HEK293 (cell line): Measurements from ENCODE around the gene MEI4.

Source experiments
- CTCF ChIA-PET: fragments of 350-600 bp; formaldehyde crosslinking; extraction: SDS; loops from one replicate; lab custom pipeline; 2021; ENCODE audit warnings: antibody characterized with exemption; lab: Yijun Ruan, JAX
- POLR2A ChIA-PET: fragments of 300-600 bp; formaldehyde crosslinking; extraction: SDS; loops from one replicate; lab custom pipeline; 2020; ENCODE audit warnings: antibody characterized with exemption, inconsistent platforms; lab: Yijun Ruan, JAX
- H3K27ac ChIP-seq: fragments of 200-500 bp; sonication (Bioruptor generic); 2 replicates; pipeline ENCODE4 v1.5.1; 2014; ENCODE audit warnings: low read depth, low read length, control low read depth, inconsistent platforms; ENCODE audit errors: extremely low read depth
- H3K36me3 ChIP-seq, 2 experiments: fragments of 200-500 bp in 1 of 2; sonication (Bioruptor generic) in 1 of 2; 1 replicate in 1 of 2; 2 replicates in 1 of 2; pipeline ENCODE4 v1.5.1; 2014 to 2017; ENCODE audit warnings: inconsistent platforms in 2 of 2, low read length in 2 of 2; ENCODE audit not compliant: control insufficient read depth in 2 of 2, insufficient read depth in 1 of 2
- H3K4me1 ChIP-seq: fragments of 200-500 bp; sonication (Bioruptor generic); 2 replicates; pipeline ENCODE4 v1.5.1; 2014; ENCODE audit warnings: mild to moderate bottlenecking, low read length, inconsistent platforms; ENCODE audit not compliant: control insufficient read depth, insufficient read depth
- H3K4me3 ChIP-seq: 2 replicates; pipeline ENCODE4 v1.5.1; 2011; ENCODE audit warnings: low read depth, mild to moderate bottlenecking, control low read depth, low read length, moderate library complexity
- H3K9me3 ChIP-seq: fragments of 200-500 bp; sonication (Bioruptor generic); 2 replicates; pipeline ENCODE4 v1.5.1; 2014; ENCODE audit warnings: low read depth, low read length, inconsistent platforms; ENCODE audit not compliant: control insufficient read depth, insufficient read depth
- CTCF ChIP-seq: fragments of 450-650 bp; formaldehyde crosslinking; IDR thresholded peaks from 2 replicates; pipeline ENCODE4 v1.5.1; 2016; ENCODE audit warnings: missing biosample characterization, missing genetic modification characterization
- MEIS1 ChIP-seq: sonication (generic); formaldehyde crosslinking; IDR thresholded peaks from 2 replicates; pipeline ENCODE4 v1.8.1; 2022; ENCODE audit warnings: missing genetic modification reagents, mild to moderate bottlenecking, borderline replicate concordance
- OVOL3 ChIP-seq: fragments of 450-650 bp; formaldehyde crosslinking; IDR thresholded peaks from 2 replicates; pipeline ENCODE4 v1.5.1; 2016; ENCODE audit warnings: missing biosample characterization, missing genetic modification characterization
- SETDB1 ChIP-seq: IDR thresholded peaks from one replicate; pipeline ENCODE4 v1.6.1; 2017; ENCODE audit warnings: mild to moderate bottlenecking, low read length, moderate library complexity, mixed read lengths; ENCODE audit not compliant: insufficient read length
- ZBTB1 ChIP-seq: fragments of 450-650 bp; formaldehyde crosslinking; IDR thresholded peaks from 2 replicates; pipeline ENCODE4 v1.5.1; 2016; ENCODE audit warnings: missing biosample characterization, missing genetic modification characterization
- ZBTB48 ChIP-seq: fragments of 450-650 bp; formaldehyde crosslinking; IDR thresholded peaks from 2 replicates; pipeline ENCODE4 v1.5.1; 2016; ENCODE audit warnings: missing biosample characterization, missing genetic modification characterization
- ZBTB8A ChIP-seq: fragments of 450-650 bp; formaldehyde crosslinking; IDR thresholded peaks from 2 replicates; pipeline ENCODE4 v1.5.1; 2016; ENCODE audit warnings: missing biosample characterization, missing genetic modification characterization
- ZFHX2 ChIP-seq: fragments of 450-650 bp; formaldehyde crosslinking; conservative IDR thresholded peaks from 2 replicates; pipeline ENCODE4 v1.5.1; 2016; ENCODE audit warnings: missing biosample characterization, missing genetic modification characterization
- ZFP3 ChIP-seq: fragments of 450-650 bp; formaldehyde crosslinking; IDR thresholded peaks from 2 replicates; pipeline ENCODE4 v1.5.1; 2016; ENCODE audit warnings: low read depth, missing biosample characterization, missing genetic modification characterization
- ZFP41 ChIP-seq: fragments of 450-650 bp; formaldehyde crosslinking; IDR thresholded peaks from 2 replicates; pipeline ENCODE4 v1.5.1; 2016; ENCODE audit warnings: missing biosample characterization, missing genetic modification characterization, borderline replicate concordance
- ZFP69B ChIP-seq: fragments of 450-650 bp; formaldehyde crosslinking; IDR thresholded peaks from 2 replicates; pipeline ENCODE4 v1.5.1; 2016; ENCODE audit warnings: missing biosample characterization, missing genetic modification characterization
- ZNF114 ChIP-seq: fragments of 450-650 bp; formaldehyde crosslinking; IDR thresholded peaks from 2 replicates; pipeline ENCODE4 v1.5.0; 2017; ENCODE audit warnings: missing biosample characterization, missing genetic modification characterization
- ZNF169 ChIP-seq: fragments of 450-650 bp; formaldehyde crosslinking; IDR thresholded peaks from 2 replicates; pipeline ENCODE4 v1.5.1; 2016; ENCODE audit warnings: missing biosample characterization, missing genetic modification characterization
- ZNF223 ChIP-seq: fragments of 450-650 bp; formaldehyde crosslinking; IDR thresholded peaks from 2 replicates; pipeline ENCODE4 v1.5.1; 2016; ENCODE audit warnings: missing biosample characterization, missing genetic modification characterization
- ZNF335 ChIP-seq: fragments of 450-650 bp; formaldehyde crosslinking; conservative IDR thresholded peaks from 2 replicates; pipeline ENCODE4 v1.5.1; 2016; ENCODE audit warnings: missing biosample characterization, missing genetic modification characterization
- ZNF404 ChIP-seq: fragments of 450-650 bp; formaldehyde crosslinking; IDR thresholded peaks from 2 replicates; pipeline ENCODE4 v1.5.1; 2017; ENCODE audit warnings: missing biosample characterization, missing genetic modification characterization
- ZNF518A ChIP-seq: fragments of 450-650 bp; formaldehyde crosslinking; conservative IDR thresholded peaks from 2 replicates; pipeline ENCODE4 v1.5.1; 2016; ENCODE audit warnings: low read depth, missing biosample characterization, missing genetic modification characterization
- ZNF530 ChIP-seq: fragments of 450-650 bp; formaldehyde crosslinking; IDR thresholded peaks from 2 replicates; pipeline ENCODE4 v1.5.1; 2016; ENCODE audit warnings: low read depth, missing biosample characterization, missing genetic modification characterization
- ZNF600 ChIP-seq: fragments of 450-650 bp; formaldehyde crosslinking; IDR thresholded peaks from 2 replicates; pipeline ENCODE4 v1.5.1; 2016; ENCODE audit warnings: missing biosample characterization, missing genetic modification characterization
- ZNF623 ChIP-seq: fragments of 450-650 bp; formaldehyde crosslinking; IDR thresholded peaks from 2 replicates; pipeline ENCODE4 v1.5.1; 2016; ENCODE audit warnings: missing biosample characterization, missing genetic modification characterization
- ZNF629 ChIP-seq: fragments of 450-650 bp; formaldehyde crosslinking; IDR thresholded peaks from 2 replicates; pipeline ENCODE4 v1.5.1; 2017; ENCODE audit warnings: missing biosample characterization, missing genetic modification characterization
- ZNF664 ChIP-seq: fragments of 450-650 bp; formaldehyde crosslinking; IDR thresholded peaks from 2 replicates; pipeline ENCODE4 v1.5.1; 2016; ENCODE audit warnings: missing biosample characterization, missing genetic modification characterization
- ZNF747 ChIP-seq: fragments of 450-650 bp; formaldehyde crosslinking; IDR thresholded peaks from 2 replicates; pipeline ENCODE4 v1.5.1; 2016; ENCODE audit warnings: missing biosample characterization, missing genetic modification characterization
- TF ChIP-seq, protein P1 (sequence below): fragments of 450-650 bp; formaldehyde crosslinking; IDR thresholded peaks from 2 replicates; pipeline ENCODE4 v1.5.1; 2016; ENCODE audit warnings: missing biosample characterization, missing genetic modification characterization, borderline replicate concordance
- TF ChIP-seq, protein P2 (sequence below): fragments of 450-650 bp; formaldehyde crosslinking; IDR thresholded peaks from 2 replicates; pipeline ENCODE4 v1.5.1; 2016; ENCODE audit warnings: missing biosample characterization, missing genetic modification characterization

MEI4 gene

GRCh38 chr6:77776441-77776840 is 123.6 kb downstream of the MEI4 start:
- CTCF ChIA-PET: no interaction called here
- TF ChIP-seq MEIS1: no peak
- TF ChIP-seq ZBTB1 (tag by site-specific recombination): no peak
- no peak for TF ChIP-seq ZNF335 (tag by site-specific recombination)
- TF ChIP-seq ZNF169: no peak
- TF ChIP-seq ZNF223 (tag by site-specific recombination): no peak
- no peak for TF ChIP-seq ZBTB8A (tag by site-specific recombination)
- no peak for TF ChIP-seq ZNF404 (tag by site-specific recombination)
- TF ChIP-seq ZNF530 (tag by site-specific recombination): no peak
- no peak for TF ChIP-seq ZBTB48 (tag by site-specific recombination)
- TF ChIP-seq ZNF114 (tag by site-specific recombination): no peak
- TF ChIP-seq ZFP69B (tag by site-specific recombination): no peak
- no peak for TF ChIP-seq ZNF747 (tag by site-specific recombination)
- no peak for TF ChIP-seq ZFP41 (tag by site-specific recombination)

GRCh38 chr6:77778527-77778926 is 125.7 kb downstream of the MEI4 start:
- no peaks in the 10 kb centered on the region for H3K9me3 ChIP-seq
- ChIA-PET CTCF (no interaction called here), POLR2A (no interaction called here)
- no peaks in the 10 kb centered on the region for H3K36me3 ChIP-seq
- no peak overlapping the region for H3K4me3 ChIP-seq
- H3K27ac ChIP-seq: no peak overlapping the region
- no peaks in the 10 kb centered on the region for H3K4me1 ChIP-seq
- no peak for TF ChIP-seq ZFHX2 (tag by site-specific recombination)
- TF ChIP-seq, protein P1, sequence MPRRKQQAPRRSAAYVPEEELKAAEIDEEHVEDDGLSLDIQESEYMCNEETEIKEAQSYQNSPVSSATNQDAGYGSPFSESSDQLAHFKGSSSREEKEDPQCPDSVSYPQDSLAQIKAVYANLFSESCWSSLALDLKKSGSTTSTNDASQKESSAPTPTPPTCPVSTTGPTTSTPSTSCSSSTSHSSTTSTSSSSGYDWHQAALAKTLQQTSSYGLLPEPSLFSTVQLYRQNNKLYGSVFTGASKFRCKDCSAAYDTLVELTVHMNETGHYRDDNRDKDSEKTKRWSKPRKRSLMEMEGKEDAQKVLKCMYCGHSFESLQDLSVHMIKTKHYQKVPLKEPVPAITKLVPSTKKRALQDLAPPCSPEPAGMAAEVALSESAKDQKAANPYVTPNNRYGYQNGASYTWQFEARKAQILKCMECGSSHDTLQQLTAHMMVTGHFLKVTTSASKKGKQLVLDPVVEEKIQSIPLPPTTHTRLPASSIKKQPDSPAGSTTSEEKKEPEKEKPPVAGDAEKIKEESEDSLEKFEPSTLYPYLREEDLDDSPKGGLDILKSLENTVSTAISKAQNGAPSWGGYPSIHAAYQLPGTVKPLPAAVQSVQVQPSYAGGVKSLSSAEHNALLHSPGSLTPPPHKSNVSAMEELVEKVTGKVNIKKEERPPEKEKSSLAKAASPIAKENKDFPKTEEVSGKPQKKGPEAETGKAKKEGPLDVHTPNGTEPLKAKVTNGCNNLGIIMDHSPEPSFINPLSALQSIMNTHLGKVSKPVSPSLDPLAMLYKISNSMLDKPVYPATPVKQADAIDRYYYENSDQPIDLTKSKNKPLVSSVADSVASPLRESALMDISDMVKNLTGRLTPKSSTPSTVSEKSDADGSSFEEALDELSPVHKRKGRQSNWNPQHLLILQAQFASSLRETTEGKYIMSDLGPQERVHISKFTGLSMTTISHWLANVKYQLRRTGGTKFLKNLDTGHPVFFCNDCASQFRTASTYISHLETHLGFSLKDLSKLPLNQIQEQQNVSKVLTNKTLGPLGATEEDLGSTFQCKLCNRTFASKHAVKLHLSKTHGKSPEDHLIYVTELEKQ (tag by site-specific recombination): no peak
- TF ChIP-seq ZNF629: no peak
- no peak for TF ChIP-seq OVOL3 (tag by site-specific recombination)
- TF ChIP-seq CTCF (tag by site-specific recombination): no peak
- TF ChIP-seq ZNF623: peak; percentile 31; the same call in 1 of the 2 replicates
- TF ChIP-seq ZNF664 (tag by site-specific recombination): no peak
- TF ChIP-seq ZNF518A: peak; percentile 60; the same call in 1 of the 2 replicates
- TF ChIP-seq, protein P2, sequence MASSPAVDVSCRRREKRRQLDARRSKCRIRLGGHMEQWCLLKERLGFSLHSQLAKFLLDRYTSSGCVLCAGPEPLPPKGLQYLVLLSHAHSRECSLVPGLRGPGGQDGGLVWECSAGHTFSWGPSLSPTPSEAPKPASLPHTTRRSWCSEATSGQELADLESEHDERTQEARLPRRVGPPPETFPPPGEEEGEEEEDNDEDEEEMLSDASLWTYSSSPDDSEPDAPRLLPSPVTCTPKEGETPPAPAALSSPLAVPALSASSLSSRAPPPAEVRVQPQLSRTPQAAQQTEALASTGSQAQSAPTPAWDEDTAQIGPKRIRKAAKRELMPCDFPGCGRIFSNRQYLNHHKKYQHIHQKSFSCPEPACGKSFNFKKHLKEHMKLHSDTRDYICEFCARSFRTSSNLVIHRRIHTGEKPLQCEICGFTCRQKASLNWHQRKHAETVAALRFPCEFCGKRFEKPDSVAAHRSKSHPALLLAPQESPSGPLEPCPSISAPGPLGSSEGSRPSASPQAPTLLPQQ (tag by site-specific recombination): no peak
- no peak for TF ChIP-seq ZNF600 (tag by site-specific recombination)
- no peak for TF ChIP-seq SETDB1
- no peak for TF ChIP-seq ZFP3 (tag by site-specific recombination)

More at GRCh38 chr6:77776441-77776840, 123.6 kb downstream of the MEI4 start:
- no peaks in the 10 kb centered on the region for H3K36me3 ChIP-seq
- no peak overlapping the region for H3K4me3 ChIP-seq
- H3K9me3 ChIP-seq: no peaks in the 10 kb centered on the region
- POLR2A ChIA-PET: no interaction called here
- no peak overlapping the region for H3K27ac ChIP-seq
- H3K4me1 ChIP-seq: no peaks in the 10 kb centered on the region
